HEK293 (cell line): ENCODE measurements around the gene CDIPT.

Experiments used
- CTCF ChIA-PET: fragments of 350-600 bp; formaldehyde crosslinking; extraction: SDS; loops from one replicate; lab custom pipeline; 2021; ENCODE audit warnings: antibody characterized with exemption; lab: Yijun Ruan, JAX
- POLR2A ChIA-PET: fragments of 300-600 bp; formaldehyde crosslinking; extraction: SDS; loops from one replicate; lab custom pipeline; 2020; ENCODE audit warnings: antibody characterized with exemption, inconsistent platforms; lab: Yijun Ruan, JAX
- H3K27ac ChIP-seq: fragments of 200-500 bp; sonication (Bioruptor generic); 2 replicates; pipeline ENCODE4 v1.5.1; 2014; ENCODE audit warnings: low read depth, low read length, control low read depth, inconsistent platforms; ENCODE audit errors: extremely low read depth
- H3K36me3 ChIP-seq, 2 experiments: fragments of 200-500 bp in 1 of 2; sonication (Bioruptor generic) in 1 of 2; 1 replicate in 1 of 2; 2 replicates in 1 of 2; pipeline ENCODE4 v1.5.1; 2014 to 2017; ENCODE audit warnings: inconsistent platforms in 2 of 2, low read length in 2 of 2; ENCODE audit not compliant: control insufficient read depth in 2 of 2, insufficient read depth in 1 of 2
- H3K4me1 ChIP-seq: fragments of 200-500 bp; sonication (Bioruptor generic); 2 replicates; pipeline ENCODE4 v1.5.1; 2014; ENCODE audit warnings: mild to moderate bottlenecking, low read length, inconsistent platforms; ENCODE audit not compliant: control insufficient read depth, insufficient read depth
- H3K4me3 ChIP-seq: 2 replicates; pipeline ENCODE4 v1.5.1; 2011; ENCODE audit warnings: low read depth, mild to moderate bottlenecking, control low read depth, low read length, moderate library complexity
- H3K9me3 ChIP-seq: fragments of 200-500 bp; sonication (Bioruptor generic); 2 replicates; pipeline ENCODE4 v1.5.1; 2014; ENCODE audit warnings: low read depth, low read length, inconsistent platforms; ENCODE audit not compliant: control insufficient read depth, insufficient read depth
- GLIS1 ChIP-seq: fragments of 450-650 bp; formaldehyde crosslinking; IDR thresholded peaks from 2 replicates; pipeline ENCODE4 v1.5.1; 2016; ENCODE audit warnings: missing biosample characterization, missing genetic modification characterization
- MZF1 ChIP-seq: fragments of 450-650 bp; formaldehyde crosslinking; IDR thresholded peaks from 2 replicates; pipeline ENCODE4 v1.5.1; 2017; ENCODE audit warnings: missing biosample characterization, missing genetic modification characterization, borderline replicate concordance
- YY2 ChIP-seq: fragments of 450-650 bp; formaldehyde crosslinking; IDR thresholded peaks from 2 replicates; pipeline ENCODE4 v1.5.1; 2016; ENCODE audit warnings: missing biosample characterization, missing genetic modification characterization
- ZBTB21 ChIP-seq: fragments of 450-650 bp; formaldehyde crosslinking; IDR thresholded peaks from 2 replicates; pipeline ENCODE4 v1.5.1; 2017; ENCODE audit warnings: missing biosample characterization, missing genetic modification characterization
- ZFP41 ChIP-seq: fragments of 450-650 bp; formaldehyde crosslinking; IDR thresholded peaks from 2 replicates; pipeline ENCODE4 v1.5.1; 2016; ENCODE audit warnings: missing biosample characterization, missing genetic modification characterization, borderline replicate concordance
- ZNF16 ChIP-seq: fragments of 450-650 bp; formaldehyde crosslinking; IDR thresholded peaks from 2 replicates; pipeline ENCODE4 v1.5.1; 2016; ENCODE audit warnings: low read depth, missing biosample characterization, missing genetic modification characterization
- ZNF169 ChIP-seq: fragments of 450-650 bp; formaldehyde crosslinking; IDR thresholded peaks from 2 replicates; pipeline ENCODE4 v1.5.1; 2016; ENCODE audit warnings: missing biosample characterization, missing genetic modification characterization
- ZNF274 ChIP-seq, 2 experiments: fragments of 200-500 bp in 1 of 2; fragments of 450-650 bp in 1 of 2; sonication (Bioruptor generic) in 1 of 2; formaldehyde crosslinking in 1 of 2; IDR thresholded peaks; 2 replicates each; pipeline versions ENCODE4 v1.5.1 to v1.6.1; 2014 to 2016; ENCODE audit warnings: borderline replicate concordance in 1 of 2, inconsistent platforms in 1 of 2, low read length in 1 of 2, missing biosample characterization in 1 of 2, missing genetic modification characterization in 1 of 2
- ZNF350 ChIP-seq: fragments of 450-650 bp; formaldehyde crosslinking; IDR thresholded peaks from 2 replicates; pipeline ENCODE4 v1.5.0; 2017; ENCODE audit warnings: missing biosample characterization, mild to moderate bottlenecking, missing genetic modification characterization
- ZNF560 ChIP-seq: fragments of 450-650 bp; formaldehyde crosslinking; IDR thresholded peaks from 2 replicates; pipeline ENCODE4 v1.5.1; 2017; ENCODE audit warnings: missing biosample characterization, missing genetic modification characterization, borderline replicate concordance
- ZNF600 ChIP-seq: fragments of 450-650 bp; formaldehyde crosslinking; IDR thresholded peaks from 2 replicates; pipeline ENCODE4 v1.5.1; 2016; ENCODE audit warnings: missing biosample characterization, missing genetic modification characterization
- ZNF768 ChIP-seq: fragments of 450-650 bp; formaldehyde crosslinking; IDR thresholded peaks from 2 replicates; pipeline ENCODE4 v1.5.1; 2018; ENCODE audit warnings: missing biosample characterization, mild to moderate bottlenecking, missing genetic modification characterization
- ZNF830 ChIP-seq: fragments of 450-650 bp; IDR thresholded peaks from 2 replicates; pipeline ENCODE4 v1.5.0; 2018; ENCODE audit warnings: missing biosample characterization, missing genetic modification characterization, low read depth, mild to moderate bottlenecking, moderate library complexity
- TF ChIP-seq, protein P1 (sequence below): fragments of 450-650 bp; formaldehyde crosslinking; IDR thresholded peaks from 2 replicates; pipeline ENCODE4 v1.5.1; 2016; ENCODE audit warnings: missing biosample characterization, missing genetic modification characterization
- TF ChIP-seq, protein P2 (sequence below): fragments of 450-650 bp; formaldehyde crosslinking; IDR thresholded peaks from 2 replicates; pipeline ENCODE4 v1.5.1; 2016; ENCODE audit warnings: missing biosample characterization, missing genetic modification characterization
- TF ChIP-seq, protein P3 (sequence below): fragments of 450-650 bp; formaldehyde crosslinking; conservative IDR thresholded peaks from 2 replicates; pipeline ENCODE4 v1.5.1; 2016; ENCODE audit warnings: low read depth, missing biosample characterization, missing genetic modification characterization
- TF ChIP-seq, protein P4 (sequence below): fragments of 450-650 bp; formaldehyde crosslinking; IDR thresholded peaks from 2 replicates; pipeline ENCODE4 v1.5.1; 2016; ENCODE audit warnings: missing biosample characterization, missing genetic modification characterization
- TF ChIP-seq, protein P5 (sequence below): fragments of 450-650 bp; formaldehyde crosslinking; IDR thresholded peaks from 2 replicates; pipeline ENCODE4 v1.5.1; 2016; ENCODE audit warnings: missing biosample characterization, missing genetic modification characterization
- TF ChIP-seq, protein P6 (sequence below): fragments of 450-650 bp; formaldehyde crosslinking; IDR thresholded peaks from 2 replicates; pipeline ENCODE4 v1.5.1; 2016; ENCODE audit warnings: missing biosample characterization, missing genetic modification characterization

CDIPT gene

GRCh38 chr16:29836623-29837022 is 26.4 kb downstream of the CDIPT start:
- H3K4me3 ChIP-seq, result no peak overlapping the region
- TF ChIP-seq, protein P1, sequence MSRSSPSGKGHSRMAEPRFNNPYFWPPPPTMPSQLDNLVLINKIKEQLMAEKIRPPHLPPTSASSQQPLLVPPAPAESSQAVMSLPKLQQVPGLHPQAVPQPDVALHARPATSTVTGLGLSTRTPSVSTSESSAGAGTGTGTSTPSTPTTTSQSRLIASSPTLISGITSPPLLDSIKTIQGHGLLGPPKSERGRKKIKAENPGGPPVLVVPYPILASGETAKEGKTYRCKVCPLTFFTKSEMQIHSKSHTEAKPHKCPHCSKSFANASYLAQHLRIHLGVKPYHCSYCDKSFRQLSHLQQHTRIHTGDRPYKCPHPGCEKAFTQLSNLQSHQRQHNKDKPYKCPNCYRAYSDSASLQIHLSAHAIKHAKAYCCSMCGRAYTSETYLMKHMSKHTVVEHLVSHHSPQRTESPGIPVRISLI (tag by site-specific recombination), result no peak
- 0 out of 2 replicates have a peak, but pooled peaks have one; percentile 34 for TF ChIP-seq ZNF600 (tag by site-specific recombination)
- TF ChIP-seq, protein P2, sequence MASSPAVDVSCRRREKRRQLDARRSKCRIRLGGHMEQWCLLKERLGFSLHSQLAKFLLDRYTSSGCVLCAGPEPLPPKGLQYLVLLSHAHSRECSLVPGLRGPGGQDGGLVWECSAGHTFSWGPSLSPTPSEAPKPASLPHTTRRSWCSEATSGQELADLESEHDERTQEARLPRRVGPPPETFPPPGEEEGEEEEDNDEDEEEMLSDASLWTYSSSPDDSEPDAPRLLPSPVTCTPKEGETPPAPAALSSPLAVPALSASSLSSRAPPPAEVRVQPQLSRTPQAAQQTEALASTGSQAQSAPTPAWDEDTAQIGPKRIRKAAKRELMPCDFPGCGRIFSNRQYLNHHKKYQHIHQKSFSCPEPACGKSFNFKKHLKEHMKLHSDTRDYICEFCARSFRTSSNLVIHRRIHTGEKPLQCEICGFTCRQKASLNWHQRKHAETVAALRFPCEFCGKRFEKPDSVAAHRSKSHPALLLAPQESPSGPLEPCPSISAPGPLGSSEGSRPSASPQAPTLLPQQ (tag by site-specific recombination), result no peak
- no peaks in the 10 kb centered on the region for H3K9me3 ChIP-seq
- H3K27ac ChIP-seq, result no peak overlapping the region
- POLR2A ChIA-PET, result no interaction called here
- CTCF ChIA-PET, result interaction anchor here (0.5 to 6.5 kb wide), 4 partner anchors 12 to 195 kb away, joined by 3 to 67 read pairs (median 4); partner anchors contain the start of gene TLCD3B
- peaks cover 0 to 5% of the 10 kb centered on the region in 2 experiments; a peak in 1 of 3 replicates for H3K36me3 ChIP-seq
- no peaks in the 10 kb centered on the region for H3K4me1 ChIP-seq

- no peak overlapping the region for H3K4me3 ChIP-seq
- CTCF ChIA-PET, result interaction anchor here (1.2 to 6.5 kb wide), 2 partner anchors 12 to 196 kb away, joined by 3 to 67 read pairs; partner anchors contain the start of gene TLCD3B
- POLR2A ChIA-PET, result interaction anchor here (1.5 kb wide), 1 partner anchor 16 kb away, joined by 4 read pairs; the partner anchor contains the start of gene MVP
- no peak overlapping the region for H3K27ac ChIP-seq
- TF ChIP-seq ZNF16 (tag by site-specific recombination) (no peak), ZNF830 (tag by site-specific recombination) (no peak), ZNF560 (tag by site-specific recombination) (no peak), YY2 (no peak), ZNF768 (tag by site-specific recombination) (no peak), GLIS1 (no peak), ZNF350 (tag by site-specific recombination) (no peak), ZBTB21 (no peak), MZF1 (tag by site-specific recombination) (no peak), ZFP41 (tag by site-specific recombination) (no peak), ZNF169 (tag by site-specific recombination) (no peak), ZNF274 (IDR thresholded peaks at IDR 0.05; ENCODE audit: low read length) (no peak), ZNF274 (tag by site-specific recombination; IDR thresholded peaks at IDR 0.05; ENCODE audit: borderline replicate concordance) (no peak)
- TF ChIP-seq, protein P3, sequence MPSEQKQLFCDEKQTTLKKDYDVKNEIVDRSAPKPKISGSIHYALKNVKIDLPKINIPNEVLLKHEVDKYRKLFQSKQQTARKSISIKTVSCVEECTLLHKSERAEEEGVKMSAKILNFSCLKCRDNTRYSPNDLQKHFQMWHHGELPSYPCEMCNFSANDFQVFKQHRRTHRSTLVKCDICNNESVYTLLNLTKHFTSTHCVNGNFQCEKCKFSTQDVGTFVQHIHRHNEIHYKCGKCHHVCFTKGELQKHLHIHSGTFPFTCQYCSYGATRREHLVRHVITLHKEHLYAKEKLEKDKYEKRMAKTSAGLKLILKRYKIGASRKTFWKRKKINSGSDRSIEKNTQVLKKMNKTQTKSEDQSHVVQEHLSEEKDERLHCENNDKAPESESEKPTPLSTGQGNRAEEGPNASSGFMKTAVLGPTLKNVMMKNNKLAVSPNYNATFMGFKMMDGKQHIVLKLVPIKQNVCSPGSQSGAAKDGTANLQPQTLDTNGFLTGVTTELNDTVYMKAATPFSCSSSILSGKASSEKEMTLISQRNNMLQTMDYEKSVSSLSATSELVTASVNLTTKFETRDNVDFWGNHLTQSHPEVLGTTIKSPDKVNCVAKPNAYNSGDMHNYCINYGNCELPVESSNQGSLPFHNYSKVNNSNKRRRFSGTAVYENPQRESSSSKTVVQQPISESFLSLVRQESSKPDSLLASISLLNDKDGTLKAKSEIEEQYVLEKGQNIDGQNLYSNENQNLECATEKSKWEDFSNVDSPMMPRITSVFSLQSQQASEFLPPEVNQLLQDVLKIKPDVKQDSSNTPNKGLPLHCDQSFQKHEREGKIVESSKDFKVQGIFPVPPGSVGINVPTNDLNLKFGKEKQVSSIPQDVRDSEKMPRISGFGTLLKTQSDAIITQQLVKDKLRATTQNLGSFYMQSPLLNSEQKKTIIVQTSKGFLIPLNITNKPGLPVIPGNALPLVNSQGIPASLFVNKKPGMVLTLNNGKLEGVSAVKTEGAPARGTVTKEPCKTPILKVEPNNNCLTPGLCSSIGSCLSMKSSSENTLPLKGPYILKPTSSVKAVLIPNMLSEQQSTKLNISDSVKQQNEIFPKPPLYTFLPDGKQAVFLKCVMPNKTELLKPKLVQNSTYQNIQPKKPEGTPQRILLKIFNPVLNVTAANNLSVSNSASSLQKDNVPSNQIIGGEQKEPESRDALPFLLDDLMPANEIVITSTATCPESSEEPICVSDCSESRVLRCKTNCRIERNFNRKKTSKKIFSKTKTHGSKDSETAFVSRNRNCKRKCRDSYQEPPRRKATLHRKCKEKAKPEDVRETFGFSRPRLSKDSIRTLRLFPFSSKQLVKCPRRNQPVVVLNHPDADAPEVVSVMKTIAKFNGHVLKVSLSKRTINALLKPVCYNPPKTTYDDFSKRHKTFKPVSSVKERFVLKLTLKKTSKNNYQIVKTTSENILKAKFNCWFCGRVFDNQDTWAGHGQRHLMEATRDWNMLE (tag by site-specific recombination), result no peak
- TF ChIP-seq, protein P4, sequence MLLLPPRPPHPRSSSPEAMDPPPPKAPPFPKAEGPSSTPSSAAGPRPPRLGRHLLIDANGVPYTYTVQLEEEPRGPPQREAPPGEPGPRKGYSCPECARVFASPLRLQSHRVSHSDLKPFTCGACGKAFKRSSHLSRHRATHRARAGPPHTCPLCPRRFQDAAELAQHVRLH (tag by site-specific recombination), result no peak
- TF ChIP-seq, protein P5, sequence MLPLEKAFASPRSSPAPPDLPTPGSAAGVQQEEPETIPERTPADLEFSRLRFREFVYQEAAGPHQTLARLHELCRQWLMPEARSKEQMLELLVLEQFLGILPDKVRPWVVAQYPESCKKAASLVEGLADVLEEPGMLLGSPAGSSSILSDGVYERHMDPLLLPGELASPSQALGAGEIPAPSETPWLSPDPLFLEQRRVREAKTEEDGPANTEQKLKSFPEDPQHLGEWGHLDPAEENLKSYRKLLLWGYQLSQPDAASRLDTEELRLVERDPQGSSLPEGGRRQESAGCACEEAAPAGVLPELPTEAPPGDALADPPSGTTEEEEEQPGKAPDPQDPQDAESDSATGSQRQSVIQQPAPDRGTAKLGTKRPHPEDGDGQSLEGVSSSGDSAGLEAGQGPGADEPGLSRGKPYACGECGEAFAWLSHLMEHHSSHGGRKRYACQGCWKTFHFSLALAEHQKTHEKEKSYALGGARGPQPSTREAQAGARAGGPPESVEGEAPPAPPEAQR (tag by site-specific recombination), result no peak
- TF ChIP-seq, protein P6, sequence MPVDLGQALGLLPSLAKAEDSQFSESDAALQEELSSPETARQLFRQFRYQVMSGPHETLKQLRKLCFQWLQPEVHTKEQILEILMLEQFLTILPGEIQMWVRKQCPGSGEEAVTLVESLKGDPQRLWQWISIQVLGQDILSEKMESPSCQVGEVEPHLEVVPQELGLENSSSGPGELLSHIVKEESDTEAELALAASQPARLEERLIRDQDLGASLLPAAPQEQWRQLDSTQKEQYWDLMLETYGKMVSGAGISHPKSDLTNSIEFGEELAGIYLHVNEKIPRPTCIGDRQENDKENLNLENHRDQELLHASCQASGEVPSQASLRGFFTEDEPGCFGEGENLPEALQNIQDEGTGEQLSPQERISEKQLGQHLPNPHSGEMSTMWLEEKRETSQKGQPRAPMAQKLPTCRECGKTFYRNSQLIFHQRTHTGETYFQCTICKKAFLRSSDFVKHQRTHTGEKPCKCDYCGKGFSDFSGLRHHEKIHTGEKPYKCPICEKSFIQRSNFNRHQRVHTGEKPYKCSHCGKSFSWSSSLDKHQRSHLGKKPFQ (tag by site-specific recombination), result no peak
- H3K4me1 ChIP-seq, result no peaks in the 10 kb centered on the region
- H3K9me3 ChIP-seq, result no peaks in the 10 kb centered on the region
- peaks cover 0 to 5% of the 10 kb centered on the region in 2 experiments; a peak in 1 of 3 replicates for H3K36me3 ChIP-seq
These were observed 27.1 kb downstream of the CDIPT start for GRCh38 chr16:29835926-29836325.
